Uterus (tissue), 4 donors: ENCODE measurements around the gene WDR91. TPM values are rescaled to one million over a fixed set of nuclear protein-coding genes. Genes with fewer than 3 reads are reported as not detected.
"Not testable (repeated sequence)": the region's sequence is repeated elsewhere in the genome, so short reads cannot be mapped to it uniquely, and the experiment has no call there.

Experiments used
- DNase-seq, 2 donors: peaks; one replicate each; pipeline ENCODE4 v3.0.0-alpha.2; 2019 to 2020
- H3K27ac ChIP-seq, 2 donors: fragments of 200-600 bp; sonication (generic); 1 replicate in 1 of 2; 2 replicates in 1 of 2; pipeline ENCODE4 v1.5.1; 2016 to 2018
- H3K27me3 ChIP-seq, 2 donors: fragments of 200-600 bp; sonication (generic); one replicate each; pipeline ENCODE4 v1.5.1; 2018 to 2019; ENCODE audit warnings: control low read depth in 1 of 2
- H3K36me3 ChIP-seq, 2 donors: fragments of 200-600 bp; sonication (generic); one replicate each; pipeline ENCODE4 v1.5.1; 2019; ENCODE audit warnings: control low read depth in 1 of 2
- H3K4me1 ChIP-seq, 2 donors: fragments of 200-600 bp; sonication (generic); one replicate each; pipeline ENCODE4 v1.5.1; 2018 to 2019; ENCODE audit warnings: control low read depth in 1 of 2
- H3K4me3 ChIP-seq, 2 donors: fragments of 200-600 bp; sonication (generic); 1 replicate in 1 of 2; 2 replicates in 1 of 2; pipeline ENCODE4 v1.5.1; 2018 to 2019; ENCODE audit warnings: mild to moderate bottlenecking in 1 of 2
- H3K9me3 ChIP-seq, 2 donors: fragments of 200-600 bp; sonication (generic); one replicate each; pipeline ENCODE4 v1.5.1; 2019; ENCODE audit warnings: control low read depth in 1 of 2
- POLR2A ChIP-seq, 2 donors: fragments of 450-650 bp; IDR thresholded peaks; one replicate each; pipeline ENCODE4 v1.6.1; 2016; ENCODE audit warnings: antibody characterized with exemption in 2 of 2, mild to moderate bottlenecking in 1 of 2, moderate library complexity in 1 of 2
- intact Hi-C: fragments of 100-400 bp; cut with DNase I; formaldehyde crosslinking; loops from one replicate; pipeline ENCODE4 v1.15.1; 2023; ENCODE audit warnings: low total_unique reads
- total RNA-seq, 4 donors: library from RNA; depleted of rRNA in 3 of 4; stranded (reverse); fragments of >200 nt in 3 of 4; gene quantifications; one replicate each; pipeline versions ENCODE4 v1.1.0 to v1.2.4, GENCODE V29; 2014 to 2023
- TF ChIP-seq, protein P1 (sequence below), 4 experiments: fragments of 200-600 bp in 2 of 4; fragments of 450-650 bp in 2 of 4; sonication (generic) in 2 of 4; IDR thresholded peaks; one replicate each; pipeline ENCODE4 v1.5.1; 2016 to 2019; ENCODE audit warnings: antibody characterized with exemption in 4 of 4, mild to moderate bottlenecking in 2 of 4, moderate library complexity in 1 of 4
- donor health status: DM: yes; HTN: yes; CAD: no.

Gene WDR91
- total RNA-seq, 4 donors from 2014 or later: 11.8 to 33.2 (median 17.1) TPM

DNA sequence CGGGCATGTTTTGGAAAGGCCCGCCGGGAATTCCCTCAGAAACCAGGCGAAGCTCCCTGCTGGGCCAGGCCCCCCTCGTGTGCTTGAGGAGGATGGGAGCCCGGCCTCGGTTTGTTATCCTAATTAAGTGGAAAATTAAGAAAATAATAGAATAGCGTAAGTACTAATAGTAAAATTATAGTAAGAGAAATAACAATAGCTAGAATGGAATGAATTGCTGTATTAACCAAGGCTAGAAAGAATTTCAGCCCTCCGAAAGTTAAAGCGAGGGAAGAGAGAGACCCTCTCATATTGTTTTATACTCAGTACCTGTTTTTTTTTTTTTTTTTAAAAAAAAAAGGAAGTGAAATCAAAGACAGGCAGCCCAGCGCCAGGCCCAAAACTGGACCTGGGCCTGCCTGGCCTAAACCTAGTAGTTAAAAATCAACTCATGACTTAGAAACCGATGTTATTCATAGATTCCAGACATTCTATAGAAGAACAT lies 40.3 kb downstream of the WDR91 start:
- peaks cover 4 to 17% of the 10 kb centered on the region in 2 donors for H3K4me1 ChIP-seq
- DNase-seq, H3K9me3 ChIP-seq, intact Hi-C loops, H3K36me3 ChIP-seq, H3K27me3 ChIP-seq: not testable (repeated sequence)
- TF ChIP-seq, protein P1, sequence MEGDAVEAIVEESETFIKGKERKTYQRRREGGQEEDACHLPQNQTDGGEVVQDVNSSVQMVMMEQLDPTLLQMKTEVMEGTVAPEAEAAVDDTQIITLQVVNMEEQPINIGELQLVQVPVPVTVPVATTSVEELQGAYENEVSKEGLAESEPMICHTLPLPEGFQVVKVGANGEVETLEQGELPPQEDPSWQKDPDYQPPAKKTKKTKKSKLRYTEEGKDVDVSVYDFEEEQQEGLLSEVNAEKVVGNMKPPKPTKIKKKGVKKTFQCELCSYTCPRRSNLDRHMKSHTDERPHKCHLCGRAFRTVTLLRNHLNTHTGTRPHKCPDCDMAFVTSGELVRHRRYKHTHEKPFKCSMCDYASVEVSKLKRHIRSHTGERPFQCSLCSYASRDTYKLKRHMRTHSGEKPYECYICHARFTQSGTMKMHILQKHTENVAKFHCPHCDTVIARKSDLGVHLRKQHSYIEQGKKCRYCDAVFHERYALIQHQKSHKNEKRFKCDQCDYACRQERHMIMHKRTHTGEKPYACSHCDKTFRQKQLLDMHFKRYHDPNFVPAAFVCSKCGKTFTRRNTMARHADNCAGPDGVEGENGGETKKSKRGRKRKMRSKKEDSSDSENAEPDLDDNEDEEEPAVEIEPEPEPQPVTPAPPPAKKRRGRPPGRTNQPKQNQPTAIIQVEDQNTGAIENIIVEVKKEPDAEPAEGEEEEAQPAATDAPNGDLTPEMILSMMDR (IDR thresholded peaks at IDR 0.05): peak in 1 of 4 experiments; percentile 31
- H3K4me3 ChIP-seq: peak overlapping the region; percentile 54 to 74
- peak overlapping the region; percentile 91 to 95 for H3K27ac ChIP-seq

GRCh38 chr7:135170274-135170997 lies 40.9 kb downstream of the WDR91 start, which contains the start of gene CYREN:
TSS of gene CYREN (minus strand) at chr7:135170707. CDS start at chr7:135168922, 1,785 bp downstream.
- peak within 1 kb of the TSS; percentile 54 to 74 for H3K4me3 ChIP-seq
- intact Hi-C loops: no loop called here
- peak; percentile 92 to 93 for DNase-seq
- peak within 1 kb of the TSS; percentile 91 to 95 for H3K27ac ChIP-seq
- H3K36me3 ChIP-seq: no peaks in the 10 kb centered on the region
- peak; percentile 44 to 69 for TF ChIP-seq POLR2A (IDR thresholded peaks at IDR 0.05)
- TF ChIP-seq, protein P1 (IDR thresholded peaks at IDR 0.05): peak; percentile 81 to 94 (median 88)
- no peaks in the 10 kb centered on the region for H3K27me3 ChIP-seq
- no peaks in the 10 kb centered on the region for H3K9me3 ChIP-seq
- peaks cover 4 to 17% of the 10 kb centered on the region in 2 donors for H3K4me1 ChIP-seq

- no peak for DNase-seq
- H3K27me3 ChIP-seq: no peaks in the 10 kb centered on the region
- H3K4me3 ChIP-seq: peak overlapping the region; percentile 54 to 74
- no peak for TF ChIP-seq POLR2A (IDR thresholded peaks at IDR 0.05)
- TF ChIP-seq, protein P1 (IDR thresholded peaks at IDR 0.05): no peak
- H3K36me3 ChIP-seq: no peaks in the 10 kb centered on the region
- H3K27ac ChIP-seq: peak overlapping the region; percentile 91 to 95
- H3K4me1 ChIP-seq: peaks cover 4 to 17% of the 10 kb centered on the region in 2 donors
- no peaks in the 10 kb centered on the region for H3K9me3 ChIP-seq
- intact Hi-C loops: no loop called here
Observed at GRCh38 chr7:135169964-135170273, 41.4 kb downstream of the WDR91 start.

DNA sequence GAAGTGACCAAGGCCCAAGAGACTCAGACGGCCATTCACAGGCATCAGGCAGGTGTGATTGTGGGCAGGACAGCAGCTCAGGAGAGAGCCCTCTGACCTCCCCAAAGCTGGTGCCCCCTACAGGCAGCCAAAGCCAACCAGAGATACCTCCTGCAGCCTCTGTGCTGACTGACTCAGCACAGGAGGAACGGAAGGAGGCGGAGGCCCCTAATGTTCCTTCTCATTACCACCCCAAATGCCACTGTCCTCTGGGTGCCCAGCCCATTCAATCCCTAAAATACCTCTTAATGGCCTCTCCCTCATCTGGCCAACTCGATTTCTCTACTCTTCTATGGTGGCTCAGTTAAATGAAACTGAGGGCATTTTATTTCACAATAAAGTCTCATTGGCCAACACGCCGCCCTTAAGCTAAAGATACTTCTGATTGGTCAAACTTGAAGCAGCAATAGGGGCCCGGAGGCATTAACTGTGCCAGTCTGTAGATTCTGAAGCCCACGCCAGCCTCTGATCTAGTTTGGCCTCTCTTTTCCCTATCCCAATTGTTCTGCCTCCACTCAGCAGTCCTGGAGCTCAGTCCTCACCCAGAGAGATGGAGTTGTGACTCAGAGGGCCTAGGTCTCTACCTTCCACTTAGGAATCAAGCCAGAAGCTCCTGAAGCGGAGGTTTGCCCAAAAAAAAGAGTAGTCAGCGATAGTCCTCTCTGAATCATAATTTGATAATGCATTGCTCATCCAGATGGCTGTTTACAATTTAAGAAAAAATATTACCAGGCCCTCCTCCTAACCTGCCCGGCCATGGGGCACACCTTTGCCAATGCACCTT lies 42.0 kb downstream of the WDR91 start:
- H3K9me3 ChIP-seq: no peaks in the 10 kb centered on the region
- H3K27me3 ChIP-seq: no peaks in the 10 kb centered on the region
- intact Hi-C loops: no loop called here
- H3K4me1 ChIP-seq: peaks cover 4 to 17% of the 10 kb centered on the region in 2 donors
- TF ChIP-seq, protein P1 (IDR thresholded peaks at IDR 0.05): no peak
- no peak for TF ChIP-seq POLR2A (IDR thresholded peaks at IDR 0.05)
- no peaks in the 10 kb centered on the region for H3K36me3 ChIP-seq
- H3K4me3 ChIP-seq: peak overlapping the region; percentile 54 to 74
- peak overlapping the region; percentile 91 to 95 for H3K27ac ChIP-seq
- no peak for DNase-seq
